Measurements from ENCODE around the gene HEATR5A.

Gene HEATR5A

DNA sequence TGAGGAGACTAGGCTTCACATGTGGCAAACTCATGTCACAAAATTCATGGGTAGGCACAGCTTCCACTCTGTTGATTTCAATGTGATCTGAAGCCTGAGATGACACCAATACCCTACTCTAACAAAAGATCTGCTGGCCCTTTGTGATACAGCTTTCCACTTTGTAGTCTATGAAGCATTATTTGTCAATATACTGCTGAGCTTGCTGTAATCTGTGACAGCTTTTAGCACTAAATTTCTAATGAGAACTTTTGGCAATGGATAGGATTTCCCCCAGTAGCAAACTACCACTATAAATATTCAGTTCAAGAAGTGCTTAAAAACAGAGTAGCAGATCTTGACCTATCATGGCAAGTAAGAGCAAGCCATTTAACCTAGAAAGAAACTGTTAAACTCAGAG, 5.6 kb upstream of the HEATR5A start:
- DNase-seq, result no peak

DNA sequence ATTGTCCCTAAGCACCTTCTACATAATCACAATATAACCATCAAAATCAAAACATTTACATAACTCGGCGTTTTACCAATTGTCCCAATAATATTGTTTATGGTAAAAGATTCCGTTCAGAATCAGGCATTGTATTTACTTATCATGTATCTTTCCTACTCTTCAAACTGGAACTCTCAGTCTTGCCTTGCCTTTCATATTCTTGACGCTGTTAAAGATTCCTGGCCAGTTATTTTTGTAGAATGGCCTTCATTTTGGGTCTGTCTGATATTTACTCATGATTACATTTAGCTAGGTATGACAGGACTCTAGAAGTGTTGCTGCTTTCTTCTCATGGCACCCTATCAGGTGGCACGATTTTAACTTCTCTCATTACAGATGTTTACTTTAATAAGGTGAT, 850 bp upstream of the HEATR5A start:
- DNase-seq, result no peak

DNA sequence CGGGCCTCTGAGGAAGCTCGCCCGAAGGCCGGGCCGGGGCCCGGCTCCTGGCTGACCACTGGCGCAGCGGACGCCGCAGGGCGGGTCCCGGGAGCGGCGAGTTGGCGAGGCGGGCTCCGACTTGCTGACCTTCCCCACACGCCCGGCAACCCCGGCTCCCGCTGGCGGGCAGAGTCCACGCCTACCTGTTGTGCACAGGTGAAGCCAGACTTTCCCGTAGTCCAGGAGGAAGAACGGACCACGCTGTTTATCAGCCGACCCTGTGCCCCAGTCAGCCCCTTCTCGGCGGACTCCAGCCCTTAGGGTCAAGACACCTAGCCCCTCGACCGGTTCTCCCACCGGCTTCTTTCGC, 407 bp downstream of the HEATR5A start:
- DNase-seq, result no peak

DNA sequence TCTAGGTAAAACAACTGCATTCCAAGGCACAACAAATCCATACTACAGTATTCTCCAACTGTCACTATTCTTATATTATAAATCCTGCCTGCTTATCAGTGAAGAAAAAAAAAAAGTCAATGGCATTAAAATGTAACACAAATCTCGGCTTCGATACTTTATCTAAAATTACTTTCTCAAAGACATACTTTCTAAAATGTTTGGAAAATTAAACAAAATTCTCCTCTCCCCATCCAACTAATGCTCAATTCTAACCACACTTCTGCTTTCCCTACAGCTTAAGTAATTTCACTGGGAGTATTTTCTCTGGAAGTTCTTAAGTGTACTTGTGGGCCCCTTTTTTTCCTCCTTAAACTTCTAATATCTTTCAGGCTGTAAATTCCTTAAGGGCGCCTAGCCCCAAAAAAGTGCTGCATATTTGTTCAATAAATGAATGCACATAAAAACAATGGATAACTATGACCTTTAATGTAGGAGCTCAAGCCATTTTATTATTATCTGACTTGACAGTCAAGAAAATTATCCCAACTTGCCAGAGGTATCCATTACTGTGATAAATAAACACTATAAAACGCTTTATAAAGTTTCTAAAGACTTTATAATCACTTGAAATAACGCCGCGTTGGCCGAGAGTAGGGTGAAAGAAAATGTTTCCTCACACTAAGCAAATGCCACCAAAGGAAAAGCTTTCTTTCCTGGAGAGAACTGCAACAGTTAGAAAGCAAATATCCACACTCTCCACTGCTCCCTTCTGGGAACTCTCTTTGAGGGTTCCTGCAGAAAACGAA, 977 bp downstream of the HEATR5A start:
- DNase-seq, result no peak

DNA sequence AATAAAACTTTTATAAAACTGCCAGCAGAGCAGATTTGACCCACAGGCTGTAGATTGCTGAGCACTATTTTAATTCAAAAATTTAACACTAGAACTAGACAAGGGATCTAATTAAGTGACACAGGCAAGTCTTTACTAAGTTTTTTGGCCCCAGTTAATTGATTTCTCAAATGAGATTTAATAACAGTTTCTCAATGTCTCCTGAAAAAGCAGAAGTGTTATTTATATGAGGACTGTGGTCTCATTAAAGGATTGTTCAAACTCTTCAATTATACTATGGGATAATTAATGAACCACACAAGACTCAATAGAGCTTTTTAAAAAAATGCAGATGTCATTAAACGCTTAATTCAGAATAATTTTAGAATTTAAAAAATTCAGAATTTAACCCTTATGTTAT, 1.9 kb downstream of the HEATR5A start:
- DNase-seq, result no peak

DNA sequence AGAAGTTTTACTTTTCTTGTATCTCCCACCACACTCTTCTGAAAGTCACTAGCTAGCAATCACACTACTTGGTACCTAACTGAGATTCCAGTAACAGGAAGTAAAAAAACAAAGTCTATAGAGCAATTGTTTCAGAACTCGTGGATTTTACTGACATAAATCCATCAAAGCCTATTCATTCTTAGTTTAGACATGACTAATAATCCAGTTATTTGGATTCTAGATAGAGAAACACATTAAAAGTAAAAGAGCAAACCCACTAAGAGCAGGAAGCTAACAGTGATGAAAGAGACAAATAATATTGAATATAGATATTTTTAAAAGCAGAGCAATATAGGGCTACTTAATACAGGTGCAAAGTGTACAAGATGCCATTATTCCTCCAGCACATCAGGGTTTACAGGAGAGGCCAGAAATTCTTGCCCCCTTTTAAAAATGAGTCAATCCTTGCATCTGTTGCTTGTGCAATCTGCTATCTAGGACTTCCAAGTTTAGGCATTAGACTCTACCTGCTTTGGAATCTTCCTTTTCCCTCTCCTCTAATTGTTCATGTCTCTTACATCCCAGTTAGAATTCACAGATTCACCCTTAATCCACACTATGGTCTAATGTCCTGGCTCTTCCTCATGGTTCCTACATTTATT, 6.0 kb downstream of the HEATR5A start:
- no peak for DNase-seq

DNA sequence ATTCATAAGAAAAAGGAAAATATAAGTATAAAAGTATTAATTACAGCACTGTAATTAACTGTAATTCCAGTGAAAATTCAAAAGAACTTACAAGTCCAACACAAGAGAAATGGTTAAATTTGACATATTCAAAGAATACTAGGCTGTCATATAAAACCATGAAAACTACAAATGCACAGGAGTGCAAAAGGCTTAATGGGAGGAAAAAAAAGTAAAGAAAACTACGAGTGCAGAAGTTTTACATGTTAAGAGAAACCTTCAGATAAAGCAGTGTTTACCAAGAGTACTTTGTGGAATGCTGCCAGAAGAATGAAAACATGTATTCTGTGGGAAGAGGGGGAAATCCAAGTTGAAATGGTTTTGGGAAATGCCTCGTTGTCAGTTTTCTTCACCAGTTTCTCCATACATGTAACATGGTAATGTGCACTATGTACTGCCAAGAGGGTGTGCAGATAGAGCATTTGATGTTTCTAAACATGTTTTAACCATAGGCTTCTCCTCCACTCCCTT, 9.1 kb downstream of the HEATR5A start:
- DNase-seq, result no peak

DNA sequence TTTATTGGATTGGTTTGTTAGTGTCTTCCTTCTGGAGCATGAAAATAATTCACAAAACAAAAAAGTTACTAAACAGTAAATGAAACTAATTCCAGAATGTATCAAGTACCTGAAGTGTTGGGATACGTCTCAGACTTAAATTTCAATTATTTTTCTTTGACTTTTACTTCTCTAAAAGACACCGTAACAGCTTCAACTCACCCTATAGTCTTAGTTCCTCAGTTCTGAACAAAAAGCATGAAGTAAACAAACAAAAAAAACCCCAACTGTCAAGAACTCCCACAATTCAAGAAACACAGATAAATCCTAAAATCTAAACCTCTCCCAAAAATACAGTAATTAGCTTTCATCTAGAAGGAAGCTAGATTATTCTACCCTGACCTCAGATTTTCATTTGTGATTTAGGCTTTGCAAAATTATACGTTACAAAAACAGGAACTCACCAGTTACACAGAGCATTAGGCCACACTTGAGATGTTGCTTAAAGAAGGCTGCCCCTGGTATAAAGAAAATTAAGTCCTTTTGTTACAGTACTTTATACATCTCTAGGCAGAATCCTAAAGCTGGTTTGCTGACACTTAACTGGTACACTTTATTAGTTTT, 10.2 kb downstream of the HEATR5A start:
- no peak for DNase-seq

DNA sequence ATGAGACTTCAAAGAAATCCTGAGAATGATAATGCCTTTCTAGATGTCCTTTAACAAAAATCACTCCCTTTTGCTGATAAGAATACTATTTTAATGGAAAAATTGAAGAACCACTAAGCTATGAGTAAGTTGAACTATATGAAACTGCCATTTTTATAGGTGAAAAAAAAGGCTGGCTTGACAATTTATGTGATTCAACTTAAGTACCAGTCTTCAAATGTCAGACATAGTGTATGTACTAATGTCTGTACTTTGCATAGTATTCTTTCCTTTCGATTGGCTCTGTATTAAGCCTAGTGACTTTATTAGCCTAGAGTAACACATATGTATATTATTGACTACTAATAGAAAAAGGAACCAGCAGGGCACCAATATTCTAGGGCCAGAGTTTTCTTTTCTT, 11.9 kb downstream of the HEATR5A start:
- no peak for DNase-seq

DNA sequence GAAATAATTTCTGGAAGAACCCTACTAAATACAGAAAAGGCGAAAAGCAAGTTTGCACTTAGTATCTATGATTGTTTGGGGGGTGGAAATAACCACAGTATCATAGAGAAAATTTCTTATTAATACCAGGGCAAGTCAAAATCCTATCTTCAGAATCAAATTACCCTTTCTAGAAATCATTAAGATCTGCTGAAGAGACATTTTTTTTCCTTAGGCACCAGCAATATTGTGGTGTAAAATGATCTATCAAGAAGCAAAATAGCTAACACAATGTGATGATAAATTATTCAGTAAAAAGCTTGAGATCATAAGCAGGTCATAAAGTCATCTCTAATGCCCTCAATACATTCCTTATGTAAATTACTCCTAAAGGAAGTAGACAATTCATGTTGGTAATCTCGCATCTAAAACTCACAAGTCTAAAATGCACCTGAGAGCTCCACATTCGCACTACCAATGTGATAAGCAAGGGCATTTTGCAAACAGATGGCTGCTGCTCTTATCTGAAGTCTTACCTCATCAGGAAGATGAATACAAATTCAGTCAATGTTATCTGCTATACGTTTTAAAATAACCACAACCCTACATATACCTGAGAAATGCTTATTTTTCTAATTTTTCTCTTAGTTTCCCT, 14.6 kb downstream of the HEATR5A start:
- no peak for DNase-seq

DNA sequence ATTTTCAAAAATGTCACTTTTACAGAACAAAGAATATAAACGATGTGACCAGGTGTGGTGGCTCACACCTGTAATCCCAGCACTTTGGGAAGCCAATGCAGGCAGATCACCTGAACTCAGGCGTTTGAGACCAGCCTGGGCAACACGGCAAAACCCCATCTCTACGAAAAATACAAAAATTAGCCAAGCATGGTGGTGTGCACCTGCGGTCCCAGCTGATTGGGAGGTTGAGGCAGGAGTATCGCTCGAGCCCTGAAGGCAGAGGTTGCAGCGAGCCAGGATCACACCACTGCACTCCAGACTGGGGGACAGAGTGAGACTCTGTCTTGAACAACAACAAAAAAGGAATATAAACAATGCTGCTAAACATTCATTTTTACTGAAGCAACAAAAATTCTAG, 15.2 kb downstream of the HEATR5A start:
- no peak for DNase-seq

DNA sequence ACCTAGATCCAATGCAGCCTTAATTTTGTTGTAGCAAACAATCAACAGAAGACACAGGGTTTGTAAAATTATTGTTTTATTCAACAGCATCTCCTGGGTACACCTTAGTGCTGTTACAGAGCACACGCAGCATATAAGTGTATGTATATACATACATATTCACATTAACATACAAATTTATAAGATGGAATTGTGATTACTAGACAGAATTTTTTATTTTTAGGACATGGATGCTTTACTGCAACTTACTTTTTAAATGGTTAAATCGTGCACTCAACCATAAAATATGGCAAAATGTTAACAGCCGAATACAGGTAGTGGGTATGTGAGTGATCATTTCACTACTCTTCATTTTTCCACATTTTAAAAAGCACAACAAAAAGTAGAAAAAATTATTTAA, 16.6 kb downstream of the HEATR5A start:
- no peak for DNase-seq

DNA sequence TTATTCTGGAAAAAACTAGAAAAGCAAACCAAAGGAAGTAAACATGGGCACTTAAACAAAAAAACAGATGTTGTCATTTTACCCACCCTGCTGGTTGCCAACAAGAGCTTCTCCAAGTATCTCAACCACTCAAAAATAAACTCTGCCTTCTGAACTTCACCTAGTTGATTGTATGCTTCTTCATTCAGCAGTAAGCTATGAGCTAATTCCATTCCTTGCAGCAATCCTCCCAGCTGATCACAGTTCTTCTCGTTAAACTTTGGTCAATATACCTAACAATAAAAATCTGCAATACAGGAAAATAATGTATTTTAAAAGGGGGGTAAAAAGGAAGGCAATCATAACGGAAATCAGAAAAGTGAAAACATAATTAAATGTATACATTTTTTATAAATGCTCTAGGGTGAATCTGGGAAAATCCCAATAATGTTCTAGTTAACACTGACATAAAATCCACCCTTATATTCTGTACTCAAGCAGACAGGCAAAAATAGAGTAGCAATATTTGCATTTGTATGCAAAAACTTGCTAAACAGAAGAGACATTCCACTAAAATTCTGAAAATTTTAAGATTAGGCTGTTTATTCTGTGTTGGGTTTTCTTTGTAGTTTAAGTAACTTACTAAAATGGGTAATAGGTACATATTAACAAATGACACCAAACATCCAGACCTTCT, 17.4 kb downstream of the HEATR5A start:
- no peak for DNase-seq

DNA sequence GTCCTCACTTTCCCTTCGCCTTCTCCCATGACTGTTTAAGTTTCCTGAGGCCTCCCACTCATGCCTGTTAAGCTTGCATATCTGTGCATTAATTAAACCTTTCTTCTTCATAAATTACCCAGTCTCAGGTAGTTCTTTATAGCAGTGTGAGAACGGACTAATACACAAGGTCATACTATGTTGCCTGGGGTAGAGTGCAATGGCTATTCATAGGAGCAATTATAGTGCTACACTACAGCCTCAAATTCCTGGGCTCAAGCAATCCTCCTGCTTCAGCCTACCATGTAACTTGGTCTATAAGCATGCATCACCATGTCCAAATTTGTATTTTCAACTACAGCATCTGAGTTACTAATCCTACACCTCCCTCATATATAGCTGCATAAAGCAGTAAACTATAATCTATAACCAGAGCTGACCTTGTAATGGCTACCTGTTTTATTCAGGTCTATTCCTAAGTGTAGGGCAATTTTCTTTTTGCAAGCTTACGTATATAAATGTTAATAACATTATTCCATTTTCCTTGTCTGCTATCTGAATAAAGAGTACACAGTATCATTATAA, 18.9 kb downstream of the HEATR5A start:
- no peak for DNase-seq

DNA sequence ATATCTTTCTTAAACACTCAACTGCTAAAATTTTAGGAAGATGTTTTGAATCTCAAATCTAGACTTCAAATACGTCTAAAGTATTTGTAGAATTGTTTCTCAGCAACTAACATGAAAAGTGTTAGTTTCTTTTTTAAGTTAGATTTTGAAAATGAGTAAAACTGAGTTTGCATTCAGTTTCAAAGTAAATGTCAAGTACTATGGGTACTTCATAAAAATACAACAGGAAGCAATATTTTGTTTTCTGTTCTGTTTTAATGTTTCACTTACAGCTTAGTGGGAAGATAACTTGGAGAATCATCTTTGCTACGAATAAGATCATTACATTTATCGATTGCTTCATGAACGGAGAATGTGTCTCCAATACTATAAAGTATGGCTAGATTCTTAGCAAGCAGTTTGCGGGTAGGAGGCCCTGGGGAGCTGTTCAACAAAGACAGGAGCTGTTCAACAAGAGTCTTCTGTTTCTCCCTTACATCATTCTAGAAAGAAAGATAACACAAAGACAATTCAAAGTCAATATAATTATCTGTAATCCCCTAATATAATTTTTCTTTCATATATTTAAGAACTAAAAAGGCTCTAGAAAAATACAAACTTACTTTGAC, 20.2 kb downstream of the HEATR5A start:
- no peak for DNase-seq

DNA sequence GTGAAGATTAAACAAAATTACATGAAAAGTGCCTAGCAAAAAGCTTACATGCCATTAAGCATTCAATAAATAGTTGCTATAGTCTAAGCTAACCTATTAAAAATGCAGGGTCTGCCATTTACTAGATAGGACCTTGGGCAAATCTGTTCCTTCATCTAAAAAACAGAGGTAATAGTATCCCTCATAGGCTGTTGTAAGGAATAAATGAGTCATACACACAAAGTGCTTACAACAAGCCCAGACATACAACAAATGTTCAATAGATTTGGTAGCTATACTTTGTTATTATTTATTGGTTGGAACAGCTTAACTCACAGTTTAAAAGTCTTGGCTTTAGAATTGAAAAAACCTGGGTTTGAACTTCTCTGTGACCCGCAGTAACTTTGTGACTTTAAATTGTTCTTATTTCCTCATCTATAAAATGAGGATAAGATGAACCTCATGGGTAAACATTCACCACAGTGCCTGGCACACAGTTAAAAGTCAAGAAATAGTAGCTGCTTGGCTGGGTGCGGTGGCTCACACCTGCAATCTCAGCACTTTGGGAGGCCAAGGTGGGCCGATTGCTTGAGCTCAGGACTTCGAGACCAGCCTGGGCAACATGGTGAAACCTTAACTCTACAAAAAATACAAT, 24.7 kb downstream of the HEATR5A start:
- no peak for DNase-seq

DNA sequence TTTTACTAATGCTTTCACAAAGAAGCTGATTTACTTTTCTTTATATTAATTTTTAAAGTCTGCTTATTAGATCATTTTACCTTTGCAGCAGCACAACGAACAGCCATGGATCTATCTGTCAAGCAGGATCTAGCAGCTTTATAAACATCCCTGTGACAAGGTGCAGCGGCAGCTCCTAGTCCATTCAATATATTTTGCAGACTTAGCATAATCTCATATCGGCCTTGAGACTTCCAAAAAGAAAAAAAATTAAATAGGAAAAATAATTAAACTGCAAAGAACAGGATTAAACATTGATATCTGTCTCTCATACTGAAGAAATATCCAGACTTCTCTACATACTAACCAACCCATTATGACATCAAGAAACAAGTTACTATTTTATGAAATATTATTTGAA, 25.2 kb downstream of the HEATR5A start:
- DNase-seq, result no peak

DNA sequence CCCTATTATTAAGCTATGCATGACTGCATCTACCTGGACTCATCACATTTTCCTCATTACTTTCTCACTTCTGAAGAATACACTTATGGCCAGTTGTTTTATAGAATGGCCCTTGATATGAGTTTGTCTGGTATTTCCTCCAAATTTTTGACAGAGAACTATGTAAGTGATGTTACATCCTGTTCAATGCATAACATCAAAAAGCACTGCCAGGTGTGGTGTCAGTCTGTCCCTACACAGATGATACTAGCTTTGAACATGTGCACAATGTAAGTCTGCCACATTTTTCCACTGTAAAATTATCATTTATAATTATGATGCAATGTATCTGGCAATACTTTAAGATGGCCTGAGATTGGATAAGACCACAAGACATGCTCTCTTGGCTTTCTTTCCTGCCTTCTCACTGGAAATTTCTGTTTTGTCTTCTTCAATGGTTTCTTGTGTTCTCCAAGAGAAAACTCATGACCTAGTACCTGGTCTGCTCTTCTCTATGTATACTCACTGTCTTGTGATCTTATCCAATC, 28.3 kb downstream of the HEATR5A start:
- DNase-seq, result no peak

DNA sequence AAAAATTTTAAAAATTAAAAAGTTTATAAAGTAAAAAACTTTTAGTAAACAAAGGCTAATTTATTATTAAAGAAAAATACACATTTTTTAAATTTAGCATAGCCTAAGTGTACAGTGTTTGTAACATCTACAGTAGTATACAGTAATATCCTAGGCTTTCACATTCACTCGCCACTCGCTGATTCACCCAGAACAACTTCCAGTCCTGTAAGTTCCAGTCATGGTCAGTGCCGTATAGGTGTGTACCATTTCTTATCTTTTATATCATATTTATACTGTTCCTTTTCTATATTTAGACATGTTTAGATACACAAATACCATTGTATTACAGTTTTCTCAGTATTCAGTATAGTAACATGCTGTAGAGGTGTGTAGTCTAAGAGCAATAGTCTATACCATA, 28.9 kb downstream of the HEATR5A start:
- DNase-seq, result no peak

DNA sequence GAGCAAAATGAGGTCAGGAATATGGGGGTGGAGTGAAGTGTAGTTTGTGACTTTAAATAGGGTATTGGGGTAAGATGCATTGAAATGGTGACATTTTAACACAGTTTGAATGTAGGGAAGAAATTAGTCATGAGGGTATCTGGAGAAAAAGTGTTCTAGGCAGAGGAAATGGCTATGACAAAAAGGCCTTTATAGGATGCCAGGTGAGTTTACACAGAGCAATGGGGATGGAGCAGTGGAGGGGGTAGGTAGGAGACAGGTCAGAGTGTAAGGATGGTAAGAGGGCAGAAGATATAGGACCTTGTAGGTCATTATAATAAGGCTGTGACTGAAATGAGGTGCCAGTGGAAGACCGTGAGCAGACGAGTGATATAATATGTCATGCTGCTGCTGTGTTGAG, 30.4 kb downstream of the HEATR5A start:
- DNase-seq, result no peak

DNA sequence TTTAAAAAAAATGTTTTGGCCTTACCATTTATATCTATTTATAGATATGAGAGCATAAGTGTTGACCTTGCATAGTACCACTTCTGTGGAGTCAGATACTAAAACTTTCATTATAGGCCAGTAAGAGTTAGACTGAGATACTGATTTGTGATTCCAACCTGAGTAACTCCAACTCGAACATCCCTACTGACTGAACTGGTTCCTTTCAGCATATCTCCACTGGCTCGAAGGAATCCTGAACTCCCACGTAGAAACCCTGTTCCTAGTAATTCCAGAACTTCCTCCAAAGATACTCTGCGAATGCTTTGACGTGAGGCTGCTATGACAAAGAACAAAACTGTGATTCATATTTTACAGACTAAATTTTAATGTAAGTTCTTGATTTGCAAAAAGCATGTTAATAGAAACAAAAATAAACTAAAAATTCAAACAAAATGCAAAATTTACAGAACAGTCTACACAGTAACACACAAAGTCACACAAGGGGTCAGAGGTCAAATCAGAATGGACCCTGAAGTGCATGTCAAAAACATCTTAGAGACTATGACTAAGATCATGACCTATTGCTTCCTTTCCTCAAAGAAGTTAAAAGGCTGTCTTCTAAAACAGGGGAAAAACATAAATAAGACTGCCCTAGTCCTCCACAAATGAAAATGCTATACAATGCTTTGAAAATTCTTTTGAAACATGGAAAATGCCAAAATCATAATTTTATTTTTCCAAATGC, 31.5 kb downstream of the HEATR5A start:
- no peak for DNase-seq

Data from activated CD8-positive, alpha-beta memory T cell treated with anti-CD3 and anti-CD28 coated beads for 24 hours (primary cell).